Mucosa of descending colon (tissue), 3 donors: Measurements from ENCODE around the gene ATN1. TPM values are rescaled to one million over a fixed set of nuclear protein-coding genes. Genes with fewer than 3 reads are reported as not detected.

Experiments
- ATAC-seq: fragments of 200-7000 bp; cut with Tn5 transposase; one replicate; pipeline ENCODE4 v1.9.1; 2020; ENCODE audit warnings: mild to moderate bottlenecking, moderate library complexity
- DNase-seq, 3 donors: peaks; one replicate each; pipeline ENCODE4 v3.0.0-alpha.2; 2020
- H3K36me3 ChIP-seq: fragments of 200-600 bp; one replicate; pipeline ENCODE4 v1.8.0; 2021; ENCODE audit warnings: low read depth, mild to moderate bottlenecking
- H3K4me1 ChIP-seq: fragments of 200-600 bp; one replicate; pipeline ENCODE4 v1.8.0; 2021; ENCODE audit warnings: low read depth, mild to moderate bottlenecking
- H3K4me3 ChIP-seq: fragments of 200-600 bp; one replicate; pipeline ENCODE4 v1.8.0; 2021; ENCODE audit warnings: mild to moderate bottlenecking
- H3K9me3 ChIP-seq: fragments of 200-600 bp; one replicate; pipeline ENCODE4 v1.8.0; 2021; ENCODE audit warnings: mild to moderate bottlenecking
- CTCF ChIP-seq: fragments of 200-600 bp; IDR thresholded peaks from one replicate; pipeline ENCODE4 v1.8.0; 2022; ENCODE audit warnings: antibody characterized with exemption, mild to moderate bottlenecking
- intact Hi-C, 2 donors: fragments of 100-400 bp; cut with DNase I in 1 of 2; cut with micrococcal nuclease in 1 of 2; formaldehyde crosslinking; loops; one replicate each; pipeline versions ENCODE4 v1.11.0 to v1.11.1; 2022; cut with DNase I, micrococcal nuclease
- microRNA-seq: library from miRNA; unstranded; fragments of <30 nt; microRNA quantifications from one replicate; pipeline ENCODE4, GENCODE V29; 2019
- total RNA-seq, 3 donors: library from RNA; stranded (reverse); fragmentation: NEBNext Ultra II Directional in 2 of 3; extraction: Animal tissue kit (Norgen Biotek cat#: 25700) in 2 of 3; gene quantifications; one replicate each; pipeline versions ENCODE4 v1.2.1 to v1.2.4, GENCODE V29; 2021 to 2023
- donor health status: DM: no; HTN: no; CAD: no; lungs with moderate emphysema.
- donor health status: DM: no; HTN: no; CAD: no.
- donor health status: DM: no; HTN: yes; CAD: no.

Gene ATN1
- total RNA-seq, 3 donors from 2014 or later, result 68.5 to 208 (median 82.4) TPM

- intact Hi-C loops, result no loop called here
- ATAC-seq (peak; percentile 90), DNase-seq (peak; percentile 60 to 70 (median 66))
- Histone ChIP-seq H3K4me3 (no peak overlapping the region), H3K9me3 (no peaks in the 10 kb centered on the region), H3K36me3 (no peaks in the 10 kb centered on the region), H3K4me1 (peaks cover 15% of the 10 kb centered on the region)
- TF ChIP-seq CTCF, result no peak
Measured at GRCh38 chr12:6987956-6988553, 60.3 kb downstream of the ATN1 start.

Small RNAs within 50 kb of the gene (microRNA-seq; reads per million reads assigned to microRNA genes)
- gene MIR141 (5,191 reads per million, percentile 92 among the genes with 10 or more reads in this experiment), gene MIR200C (55,348 reads per million, percentile 99 among the genes with 10 or more reads in this experiment)

Other genes starting within 250 kb of the ATN1 start
- gene ZNF384, start 238.6 kb upstream of the ATN1 start, total RNA-seq, result 10 to 100 TPM; 54.5 to 67.8 (median 64.3) TPM
- 1 to 10 TPM in 1 of 3 donors, under 1 TPM in 1, not detected in 1; 0.53 to 2.9 TPM for gene PIANP, start 227.1 kb upstream of the ATN1 start, total RNA-seq
- gene COPS7A, start 203.9 kb upstream of the ATN1 start, total RNA-seq, result 10 to 100 TPM; 32.8 to 47.2 (median 39.2) TPM
- gene MLF2, start 174.8 kb upstream of the ATN1 start, total RNA-seq, result 100 to 1,000 TPM; 136 to 177 (median 149) TPM
- 100 to 1,000 TPM; 116 to 549 (median 122) TPM for gene PTMS, start 161.6 kb upstream of the ATN1 start, total RNA-seq
- 1 to 10 TPM; 1.8 to 4.7 (median 2.1) TPM for gene LAG3, start 155.4 kb upstream of the ATN1 start, total RNA-seq
- gene CD4, start 138.4 kb upstream of the ATN1 start, total RNA-seq, result 10 to 100 TPM in 2 of 3 donors, 1 to 10 TPM in 1; 8.9 to 16.5 (median 14.8) TPM
- gene GPR162, start 106.1 kb upstream of the ATN1 start, total RNA-seq, result 10 to 100 TPM in 1 of 3 donors, 1 to 10 TPM in 2; 1.7 to 18.6 (median 3.1) TPM
- 10 to 100 TPM in 1 of 3 donors, 1 to 10 TPM in 2; 1.6 to 24.2 (median 5.2) TPM for gene P3H3, start 99.6 kb upstream of the ATN1 start, total RNA-seq
- 1 to 10 TPM in 1 of 3 donors, under 1 TPM in 2; 0.38 to 5.3 (median 0.96) TPM for gene GNB3, start 87.0 kb upstream of the ATN1 start, total RNA-seq
- 10 to 100 TPM in 1 of 3 donors, 1 to 10 TPM in 2; 2.8 to 15.3 (median 5.2) TPM for gene CDCA3, start 76.7 kb upstream of the ATN1 start, total RNA-seq
- 10 to 100 TPM; 65.9 to 80.7 (median 79.7) TPM for gene USP5, start 75.8 kb upstream of the ATN1 start, total RNA-seq
- gene TPI1, start 60.4 kb upstream of the ATN1 start, total RNA-seq, result 100 to 1,000 TPM; 408 to 766 (median 700) TPM
- gene SPSB2, start 54.7 kb upstream of the ATN1 start, total RNA-seq, result 10 to 100 TPM in 2 of 3 donors, 1 to 10 TPM in 1; 9.7 to 11.7 (median 10.6) TPM
- 10 to 100 TPM in 1 of 3 donors, 1 to 10 TPM in 2; 4.7 to 11.8 (median 4.9) TPM for gene LRRC23, start 23.1 kb upstream of the ATN1 start, total RNA-seq
- 10 to 100 TPM in 1 of 3 donors, 1 to 10 TPM in 2; 4.5 to 67.3 (median 7.6) TPM for gene ENO2, start 13.4 kb upstream of the ATN1 start, total RNA-seq
- gene RNU7-1, start 15.9 kb downstream of the ATN1 start, total RNA-seq, result not detected
- gene C12orf57, start 16.1 kb downstream of the ATN1 start, total RNA-seq, result 100 to 1,000 TPM; 113 to 175 (median 130) TPM
- 10 to 100 TPM; 37.4 to 61.7 (median 51.7) TPM for gene PTPN6, start 23.4 kb downstream of the ATN1 start, total RNA-seq
- 100 to 1,000 TPM; 204 to 266 (median 209) TPM for gene PHB2, start 42.7 kb downstream of the ATN1 start, total RNA-seq
- 10 to 100 TPM; 29.6 to 33.7 (median 33.4) TPM for gene EMG1, start 43.0 kb downstream of the ATN1 start, total RNA-seq
- 100 to 1,000 TPM in 2 of 3 donors, 10 to 100 TPM in 1; 79.8 to 121 (median 102) TPM for gene LPCAT3, start 90.5 kb downstream of the ATN1 start, total RNA-seq
- gene C1S, start 132.8 kb downstream of the ATN1 start, total RNA-seq, result 100 to 1,000 TPM in 2 of 3 donors, 10 to 100 TPM in 1; 36.0 to 304 (median 168) TPM
- 100 to 1,000 TPM in 2 of 3 donors, 10 to 100 TPM in 1; 38.7 to 273 (median 222) TPM for gene C1R, start 164.5 kb downstream of the ATN1 start, total RNA-seq
- gene C1RL, start 181.3 kb downstream of the ATN1 start, total RNA-seq, result 10 to 100 TPM; 47.5 to 61.4 (median 49.4) TPM
- 1 to 10 TPM; 2.2 to 3.8 (median 2.5) TPM for gene RBP5, start 200.9 kb downstream of the ATN1 start, total RNA-seq
- gene CLSTN3, start 202.4 kb downstream of the ATN1 start, total RNA-seq, result 10 to 100 TPM; 16.4 to 23.5 (median 18.6) TPM